GM21526 (cell line): Measurements from ENCODE around the gene SH3BP4.

Source experiments
- ATAC-seq: cut with Tn5 transposase; IDR thresholded peaks from one replicate; pipeline ENCODE4 v1.9.1; 2021; ENCODE audit warnings: moderate library complexity; ENCODE audit not compliant: unreplicated experiment, low FRiP score

Gene SH3BP4

GRCh38 chr2:235080101-235080500, 128.3 kb downstream of the SH3BP4 start:
- ATAC-seq: no peak

- ATAC-seq: no peak
Observed at GRCh38 chr2:235082578-235083338, 130.9 kb downstream of the SH3BP4 start.

GRCh38 chr2:235083822-235084221, 132.0 kb downstream of the SH3BP4 start:
- no peak for ATAC-seq

DNA sequence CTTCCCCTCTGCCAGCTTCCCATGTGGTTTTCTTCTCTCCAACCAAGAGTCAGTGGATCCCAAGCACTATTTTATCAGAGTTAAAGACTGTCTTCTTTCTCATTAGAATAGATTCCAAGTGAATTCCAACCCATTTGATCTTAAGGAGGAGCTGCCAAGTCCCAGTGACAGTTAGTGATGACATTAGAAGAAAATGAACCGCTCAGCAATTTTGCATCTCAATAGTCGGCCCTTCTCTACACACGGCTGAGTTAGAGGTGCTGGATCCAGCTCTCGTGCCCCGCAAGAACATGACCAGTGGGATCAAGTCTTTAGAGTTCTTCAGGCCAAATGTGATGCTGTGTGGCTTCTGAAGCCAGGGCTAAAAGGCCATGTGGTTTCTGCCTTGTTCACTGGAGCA, 132.6 kb downstream of the SH3BP4 start:
- ATAC-seq: no peak

GRCh38 chr2:235085476-235085875, 133.7 kb downstream of the SH3BP4 start:
- no peak for ATAC-seq

DNA sequence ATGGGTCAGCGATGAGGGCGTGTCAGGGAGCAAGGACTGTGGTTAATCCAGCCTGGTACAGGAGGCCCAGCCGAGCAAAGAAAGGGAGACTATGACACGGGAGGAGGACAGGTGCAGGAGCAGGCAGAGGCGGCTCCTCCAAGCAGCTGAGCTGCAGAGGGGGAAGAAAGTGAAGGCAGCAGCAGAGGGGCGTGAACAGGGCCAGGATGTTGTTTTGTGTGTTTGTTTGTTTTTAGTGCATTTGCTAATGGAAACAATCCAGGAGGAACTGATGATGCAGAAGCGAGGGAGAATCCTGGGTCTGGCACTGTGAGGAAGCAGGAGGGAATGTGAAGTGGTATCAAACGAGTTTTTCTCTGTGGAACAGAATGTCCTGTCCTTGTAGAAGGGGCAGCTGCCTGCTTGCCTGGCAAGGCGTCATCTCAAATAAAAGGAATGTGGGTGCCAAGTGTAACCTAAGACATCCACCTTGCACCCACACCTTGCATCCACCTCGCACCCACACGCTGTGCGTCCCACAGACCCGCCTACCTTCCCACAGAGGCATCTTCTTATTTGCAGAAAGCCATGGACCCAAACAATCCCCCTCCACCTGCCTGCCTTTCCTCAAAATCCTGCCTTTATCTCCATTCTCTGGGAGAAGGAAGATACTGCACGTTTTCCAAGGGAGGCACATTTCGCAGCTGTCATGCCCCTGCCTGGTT, 134.8 kb downstream of the SH3BP4 start:
- no peak for ATAC-seq

GRCh38 chr2:235087832-235088495, 136.1 kb downstream of the SH3BP4 start:
- no peak for ATAC-seq

DNA sequence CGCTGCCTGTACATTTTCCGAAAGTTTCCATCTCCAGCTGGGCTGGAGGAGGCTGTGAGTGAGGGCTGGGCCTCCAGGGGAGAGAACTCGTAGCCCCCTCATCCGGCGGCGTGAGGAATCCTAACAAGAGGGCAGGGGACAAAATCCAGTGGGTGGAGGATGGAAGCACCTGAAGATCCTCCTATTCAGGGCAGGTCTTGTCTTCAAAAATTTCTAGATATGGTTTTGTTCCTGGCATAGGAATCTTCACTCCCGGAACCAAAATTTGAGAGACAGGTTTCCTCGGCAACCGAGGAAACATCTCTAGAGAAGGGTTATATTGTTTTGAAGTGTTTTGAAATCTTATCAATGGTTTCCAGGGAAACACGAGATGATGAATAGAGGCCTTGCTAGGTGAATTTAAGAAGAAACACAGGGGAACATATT, 136.7 kb downstream of the SH3BP4 start:
- ATAC-seq: no peak

GRCh38 chr2:235091421-235091820, 139.6 kb downstream of the SH3BP4 start:
- no peak for ATAC-seq

DNA sequence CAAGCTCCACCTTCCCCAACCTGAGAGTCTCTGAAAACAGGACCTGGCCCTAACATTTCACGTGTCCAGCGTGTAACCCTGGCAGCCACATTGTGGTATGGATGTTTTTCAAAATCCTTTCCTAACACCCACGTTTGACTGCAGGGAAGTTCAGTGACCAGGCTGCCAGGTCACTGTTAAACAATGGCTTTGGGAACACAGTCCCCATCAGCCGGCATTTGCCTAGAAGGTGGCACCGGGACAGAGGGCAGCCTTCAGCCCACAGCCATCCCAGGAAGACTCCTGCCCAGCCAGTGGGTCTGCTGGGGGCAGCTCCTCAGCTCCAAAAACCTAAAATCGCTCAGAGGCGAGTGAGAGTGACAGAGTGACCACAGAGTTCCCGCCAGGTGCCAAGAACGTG, 140.2 kb downstream of the SH3BP4 start:
- no peak for ATAC-seq

DNA sequence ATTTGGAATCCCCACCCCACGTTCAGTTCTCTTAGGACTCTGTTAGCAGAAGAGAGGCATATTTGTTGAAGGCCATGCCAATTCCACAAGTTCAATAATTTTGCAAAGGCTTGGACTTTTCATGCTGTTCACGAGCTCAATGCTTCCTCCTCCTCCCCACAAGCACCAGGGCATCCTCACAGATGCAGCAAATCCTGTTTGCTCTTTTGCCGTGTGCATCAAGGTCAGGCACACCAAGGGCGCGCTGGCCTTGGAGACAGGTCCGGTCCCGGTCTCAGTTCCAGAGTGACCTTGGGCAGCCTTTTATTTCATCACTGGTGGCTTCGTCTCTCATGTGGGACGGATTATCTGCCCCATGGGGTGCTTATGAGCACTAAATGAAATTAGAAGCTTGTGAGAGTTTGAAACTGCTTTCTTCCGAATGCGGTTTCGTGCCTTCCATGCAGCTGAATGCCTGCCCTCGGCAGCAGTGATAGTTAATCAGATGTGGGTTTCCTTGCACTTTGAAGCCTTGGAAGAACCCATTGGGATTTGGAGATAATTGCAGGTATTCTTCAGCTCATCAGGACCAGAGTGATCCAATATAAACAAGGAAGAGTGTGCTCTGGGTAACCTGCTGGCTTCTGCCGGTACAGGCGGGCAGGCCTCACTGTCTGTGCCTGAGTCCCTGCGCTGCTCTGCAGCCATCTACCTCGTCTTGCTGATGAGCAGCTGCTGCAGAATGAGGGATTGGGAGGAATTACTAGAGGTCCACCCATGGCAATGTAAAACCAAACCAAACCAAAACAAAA, 140.8 kb downstream of the SH3BP4 start:
- ATAC-seq: no peak

GRCh38 chr2:235094457-235094856, 142.6 kb downstream of the SH3BP4 start:
- no peak for ATAC-seq

GRCh38 chr2:235095569-235095968, 143.8 kb downstream of the SH3BP4 start:
- no peak for ATAC-seq

- ATAC-seq: no peak
Observed at GRCh38 chr2:235096447-235096846, 144.6 kb downstream of the SH3BP4 start.

DNA sequence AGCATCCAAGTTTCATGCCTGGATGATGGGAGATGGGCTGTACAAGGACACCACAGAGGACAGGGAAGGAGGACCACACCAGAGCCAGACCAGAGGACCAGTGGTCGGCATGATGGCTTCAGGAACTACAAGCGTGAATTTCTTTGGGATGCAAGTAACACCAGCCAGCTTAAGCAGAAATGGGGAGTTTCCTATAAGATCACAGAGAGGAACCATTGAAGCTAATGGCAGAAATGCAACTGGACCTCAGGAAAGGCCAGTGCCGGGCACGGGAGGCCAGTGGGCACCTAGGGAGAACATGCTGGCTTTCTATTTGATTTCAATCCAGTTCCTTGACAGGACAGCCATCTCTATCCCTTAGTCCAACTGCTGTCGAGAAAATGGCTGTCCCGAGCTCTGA, 145.4 kb downstream of the SH3BP4 start:
- ATAC-seq: no peak

GRCh38 chr2:235098269-235098668, 146.5 kb downstream of the SH3BP4 start:
- ATAC-seq: no peak

DNA sequence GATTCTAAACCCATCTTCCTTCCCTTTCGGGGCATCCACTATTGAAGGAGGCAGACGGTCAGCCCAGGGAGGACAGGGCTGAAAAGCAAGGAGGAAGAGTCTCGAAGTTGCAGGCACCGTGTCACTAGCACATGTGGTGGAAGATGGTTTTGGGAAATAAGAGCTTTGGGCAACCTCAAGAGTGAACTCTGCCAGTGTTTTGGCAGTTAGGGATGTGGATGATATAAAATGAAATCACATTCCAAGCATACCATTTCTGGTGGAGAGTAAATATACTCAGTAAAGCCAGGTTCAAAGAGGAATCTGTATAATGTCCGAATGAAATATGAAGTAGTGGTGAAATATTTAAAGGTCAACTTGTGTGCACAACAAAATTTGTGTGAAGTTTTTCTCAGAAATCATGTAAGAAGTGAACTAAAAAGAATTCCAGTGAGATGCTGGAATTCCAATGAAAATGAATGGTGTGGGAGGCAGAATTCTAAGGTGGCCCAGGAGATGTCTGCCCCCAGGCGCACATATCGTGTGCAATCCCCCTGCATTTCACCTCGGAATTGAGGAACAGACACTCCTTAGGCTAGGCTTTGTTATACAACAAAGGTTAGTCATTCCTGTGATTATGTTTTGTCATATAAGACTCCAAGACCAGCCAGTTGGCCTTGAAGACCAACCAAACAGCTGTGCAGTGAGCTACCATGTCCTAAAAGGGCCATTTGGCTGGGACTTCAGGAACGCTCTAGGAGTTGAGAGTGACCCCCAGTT, 147.1 kb downstream of the SH3BP4 start:
- no peak for ATAC-seq

GRCh38 chr2:235102896-235103295, 151.1 kb downstream of the SH3BP4 start:
- ATAC-seq: no peak
